Right atrium auricular region (tissue), 2 donors: Measurements from ENCODE around the gene GRP. TPM values are rescaled to one million over a fixed set of nuclear protein-coding genes. Genes with fewer than 3 reads are reported as not detected.
A peak's percentile ranks its signal among the peaks of the same experiment; 100 is the strongest.
"Not testable (repeated sequence)": the region's sequence is repeated elsewhere in the genome, so short reads cannot be mapped to it uniquely, and the experiment has no call there.

Experiments
- DNase-seq: peaks from one replicate; pipeline ENCODE4 v3.0.0-alpha.2; 2019; ENCODE audit warnings: low spot score
- H3K27ac ChIP-seq, 2 donors: fragments of 200-600 bp; sonication (generic); 1 replicate in 1 of 2; 2 replicates in 1 of 2; pipeline ENCODE4 v1.5.1; 2016 to 2019
- H3K27me3 ChIP-seq, 2 donors: fragments of 200-600 bp; sonication (generic); one replicate each; pipeline versions ENCODE4 v1.5.1 to v1.6.0; 2017 to 2019
- H3K36me3 ChIP-seq: fragments of 200-600 bp; sonication (generic); one replicate; pipeline ENCODE4 v1.5.1; 2016
- H3K4me1 ChIP-seq, 2 donors: fragments of 200-600 bp; sonication (generic); one replicate each; pipeline versions ENCODE4 v1.5.1 to v1.6.0; 2017 to 2019
- H3K4me3 ChIP-seq, 2 donors: fragments of 200-600 bp; sonication (generic); 1 replicate in 1 of 2; 2 replicates in 1 of 2; pipeline ENCODE4 v1.5.1; 2017 to 2019; ENCODE audit warnings: mild to moderate bottlenecking in 1 of 2, moderate library complexity in 1 of 2
- H3K9me3 ChIP-seq, 2 donors: fragments of 200-600 bp; sonication (generic); one replicate each; pipeline ENCODE4 v1.5.1; 2019
- CTCF ChIP-seq, 2 donors: fragments of 200-600 bp; sonication (generic); IDR thresholded peaks; one replicate each; pipeline ENCODE4 v1.5.1; 2019; ENCODE audit warnings: antibody characterized with exemption in 2 of 2
- total RNA-seq, 2 donors: library from RNA; depleted of rRNA; stranded (reverse); fragments of >200 nt; gene quantifications; one replicate each; pipeline ENCODE4 v1.1.0, GENCODE V29; 2016

Gene GRP
- total RNA-seq, 2 donors from 2014 or later: not detected

- H3K4me3 ChIP-seq: no peak overlapping the region
- no peaks in the 10 kb centered on the region for H3K9me3 ChIP-seq
- H3K27me3 ChIP-seq: no peaks in the 10 kb centered on the region
- no peaks in the 10 kb centered on the region for H3K4me1 ChIP-seq
- TF ChIP-seq CTCF (IDR thresholded peaks at IDR 0.05): no peak
- H3K36me3 ChIP-seq: no peaks in the 10 kb centered on the region
- no peak for DNase-seq
- H3K27ac ChIP-seq: no peak overlapping the region
Observed at GRCh38 chr18:59238385-59238784, 18.4 kb downstream of the GRP start.

GRCh38 chr18:59239642-59240041, 19.7 kb downstream of the GRP start:
- no peak for TF ChIP-seq CTCF (IDR thresholded peaks at IDR 0.05)
- no peaks in the 10 kb centered on the region for H3K4me1 ChIP-seq

GRCh38 chr18:59242906-59243305, 22.9 kb downstream of the GRP start:
- Histone ChIP-seq H3K4me3 (no peak overlapping the region), H3K36me3 (no peaks in the 10 kb centered on the region), H3K27ac (no peak overlapping the region), H3K4me1 (no peaks in the 10 kb centered on the region), H3K27me3 (no peaks in the 10 kb centered on the region), H3K9me3 (no peaks in the 10 kb centered on the region)
- DNase-seq: no peak
- TF ChIP-seq CTCF (IDR thresholded peaks at IDR 0.05): no peak

More at GRCh38 chr18:59239642-59240041, 19.7 kb downstream of the GRP start:
- Histone ChIP-seq H3K27ac (no peak overlapping the region), H3K36me3 (no peaks in the 10 kb centered on the region), H3K27me3 (no peaks in the 10 kb centered on the region), H3K9me3 (no peaks in the 10 kb centered on the region), H3K4me3 (no peak overlapping the region)
- no peak for DNase-seq

- H3K27me3 ChIP-seq: no peaks in the 10 kb centered on the region
- no peak overlapping the region for H3K27ac ChIP-seq
- no peaks in the 10 kb centered on the region for H3K4me1 ChIP-seq
- TF ChIP-seq CTCF (IDR thresholded peaks at IDR 0.05): no peak
- no peak overlapping the region for H3K4me3 ChIP-seq
- no peaks in the 10 kb centered on the region for H3K9me3 ChIP-seq
- H3K36me3 ChIP-seq: no peaks in the 10 kb centered on the region
- DNase-seq: no peak
Observed at GRCh38 chr18:59246796-59247195, 26.8 kb downstream of the GRP start.

GRCh38 chr18:59249199-59249774, 29.3 kb downstream of the GRP start:
- DNase-seq: no peak
- Histone ChIP-seq H3K27me3 (no peaks in the 10 kb centered on the region), H3K36me3 (no peaks in the 10 kb centered on the region), H3K9me3 (no peaks in the 10 kb centered on the region), H3K27ac (no peak overlapping the region), H3K4me3 (no peak overlapping the region), H3K4me1 (no peaks in the 10 kb centered on the region)
- peak; percentile 58 to 73 for TF ChIP-seq CTCF (IDR thresholded peaks at IDR 0.05)

- H3K4me3 ChIP-seq, H3K36me3 ChIP-seq, H3K27me3 ChIP-seq, DNase-seq, H3K27ac ChIP-seq, H3K4me1 ChIP-seq, H3K9me3 ChIP-seq: not testable (repeated sequence)
Observed at GRCh38 chr18:59255491-59255890, 35.5 kb downstream of the GRP start.

- H3K9me3 ChIP-seq, H3K4me3 ChIP-seq, H3K36me3 ChIP-seq, DNase-seq, H3K27ac ChIP-seq: not testable (repeated sequence)
- peaks cover 0 to 12% of the 10 kb centered on the region in 2 donors for H3K4me1 ChIP-seq
- H3K27me3 ChIP-seq: peaks cover 0 to 23% of the 10 kb centered on the region in 2 donors
Observed at GRCh38 chr18:59261842-59262241, 41.9 kb downstream of the GRP start.

GRCh38 chr18:59262243-59262642, 42.3 kb downstream of the GRP start:
- DNase-seq: not testable (repeated sequence)
- peaks cover 0 to 23% of the 10 kb centered on the region in 2 donors for H3K27me3 ChIP-seq

More at GRCh38 chr18:59262243-59262642, 42.3 kb downstream of the GRP start:
- H3K4me1 ChIP-seq: peaks cover 0 to 12% of the 10 kb centered on the region in 2 donors
- H3K4me3 ChIP-seq, H3K36me3 ChIP-seq, H3K9me3 ChIP-seq, H3K27ac ChIP-seq: not testable (repeated sequence)
